ENCODE data around the gene FGF11. TPM values are rescaled to one million over a fixed set of nuclear protein-coding genes. Genes with fewer than 3 reads are reported as not detected.

The FGF11 gene
- total and polyA plus RNA-seq, 9 donors = 0.10 to 5.1 (median 0.61) TPM

DNA sequence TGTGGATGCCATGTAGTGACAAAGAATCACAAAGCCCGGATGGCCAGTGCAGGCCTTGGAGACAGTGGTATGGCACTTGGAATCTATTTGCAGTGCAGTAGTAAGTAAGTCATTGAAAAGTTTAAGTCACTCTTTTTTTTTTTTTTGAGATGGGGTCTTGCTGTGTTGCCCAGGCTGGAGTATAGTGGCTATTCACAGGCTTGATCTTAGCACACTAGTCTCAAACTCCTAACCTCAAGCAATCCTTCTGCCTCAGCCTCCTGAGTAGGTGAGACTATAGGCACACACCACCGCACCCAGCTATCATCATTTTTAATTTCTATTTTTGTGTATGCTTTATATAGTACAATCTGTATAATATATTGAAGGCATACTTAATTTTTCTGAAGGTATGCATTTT, 40.7 kb upstream of the FGF11 start:
- Histone ChIP-seq H3K36me3 (no peaks in the 10 kb centered on the region), H3K27me3 (no peaks in the 10 kb centered on the region), H3K27ac (no peak overlapping the region), H3K4me1 (ENCODE audit: insufficient read depth) (no peaks in the 10 kb centered on the region), H3K9me3 (no peaks in the 10 kb centered on the region), H3K4me3 (no peak overlapping the region)
- TF ChIP-seq POLR2A (IDR thresholded peaks at IDR 0.05) (no peak), EP300 (IDR thresholded peaks at IDR 0.05) (no peak)
- TF ChIP-seq, protein P1, sequence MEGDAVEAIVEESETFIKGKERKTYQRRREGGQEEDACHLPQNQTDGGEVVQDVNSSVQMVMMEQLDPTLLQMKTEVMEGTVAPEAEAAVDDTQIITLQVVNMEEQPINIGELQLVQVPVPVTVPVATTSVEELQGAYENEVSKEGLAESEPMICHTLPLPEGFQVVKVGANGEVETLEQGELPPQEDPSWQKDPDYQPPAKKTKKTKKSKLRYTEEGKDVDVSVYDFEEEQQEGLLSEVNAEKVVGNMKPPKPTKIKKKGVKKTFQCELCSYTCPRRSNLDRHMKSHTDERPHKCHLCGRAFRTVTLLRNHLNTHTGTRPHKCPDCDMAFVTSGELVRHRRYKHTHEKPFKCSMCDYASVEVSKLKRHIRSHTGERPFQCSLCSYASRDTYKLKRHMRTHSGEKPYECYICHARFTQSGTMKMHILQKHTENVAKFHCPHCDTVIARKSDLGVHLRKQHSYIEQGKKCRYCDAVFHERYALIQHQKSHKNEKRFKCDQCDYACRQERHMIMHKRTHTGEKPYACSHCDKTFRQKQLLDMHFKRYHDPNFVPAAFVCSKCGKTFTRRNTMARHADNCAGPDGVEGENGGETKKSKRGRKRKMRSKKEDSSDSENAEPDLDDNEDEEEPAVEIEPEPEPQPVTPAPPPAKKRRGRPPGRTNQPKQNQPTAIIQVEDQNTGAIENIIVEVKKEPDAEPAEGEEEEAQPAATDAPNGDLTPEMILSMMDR (IDR thresholded peaks at IDR 0.05) = no peak
- DNase-seq = no peak
- intact Hi-C loops (cut with DNase I) = no loop called here
- 79 to 80% (median 79%) methylated on average over 2 of the region's 2 CpGs for WGBS, 3 donors

DNA sequence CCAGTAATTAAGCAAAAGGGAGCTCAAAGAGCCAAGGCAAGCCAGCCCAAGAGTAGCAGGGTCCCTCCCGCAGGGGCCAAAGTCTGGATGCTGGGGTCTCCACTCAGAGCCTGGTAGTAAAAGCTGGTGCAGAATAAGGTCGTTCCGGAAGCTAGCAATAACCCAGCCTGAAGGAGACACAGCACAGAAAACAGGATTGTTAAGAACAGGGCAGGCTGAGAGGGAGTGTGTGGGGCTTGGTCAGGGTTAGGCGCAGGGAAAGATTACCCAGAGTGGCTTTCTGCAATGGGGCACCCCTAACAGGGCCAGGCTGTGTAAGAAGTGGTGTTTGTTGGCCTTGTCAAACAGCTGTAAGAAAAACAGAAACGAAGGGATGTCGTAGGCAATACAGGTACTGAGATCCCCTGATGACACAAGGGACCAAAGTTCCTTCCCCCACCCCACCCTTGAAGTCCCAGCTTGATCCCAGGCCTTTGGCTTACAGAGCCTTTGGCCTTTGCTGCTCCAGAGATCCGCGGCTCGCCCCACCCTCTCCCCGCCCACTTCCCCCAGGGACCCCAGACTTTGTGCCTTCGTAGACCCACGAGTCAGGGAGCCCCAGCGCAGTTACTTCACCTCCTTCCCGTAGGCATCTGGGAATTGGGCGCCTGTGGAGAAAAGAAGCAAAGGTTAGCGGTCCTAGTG, 36.1 kb upstream of the FGF11 start:
- TF ChIP-seq, protein P1 (IDR thresholded peaks at IDR 0.05) = no peak
- no peak for TF ChIP-seq EP300 (IDR thresholded peaks at IDR 0.05)
- TF ChIP-seq POLR2A (IDR thresholded peaks at IDR 0.05) = no peak
- Histone ChIP-seq H3K4me1 (ENCODE audit: insufficient read depth) (peaks cover 5% of the 10 kb centered on the region), H3K9me3 (no peaks in the 10 kb centered on the region), H3K27ac (peak overlapping the region; percentile 18 to 89), H3K36me3 (no peaks in the 10 kb centered on the region), H3K27me3 (no peaks in the 10 kb centered on the region), H3K4me3 (peak overlapping the region; percentile 50)
- 9 to 11% (median 11%) methylated on average over 15 to 16 of the region's 16 CpGs for WGBS, 3 donors
- intact Hi-C loops (cut with DNase I) = no loop called here
- DNase-seq = peak in 4 of 5 donors; percentile 69 to 78 (median 72)

DNA sequence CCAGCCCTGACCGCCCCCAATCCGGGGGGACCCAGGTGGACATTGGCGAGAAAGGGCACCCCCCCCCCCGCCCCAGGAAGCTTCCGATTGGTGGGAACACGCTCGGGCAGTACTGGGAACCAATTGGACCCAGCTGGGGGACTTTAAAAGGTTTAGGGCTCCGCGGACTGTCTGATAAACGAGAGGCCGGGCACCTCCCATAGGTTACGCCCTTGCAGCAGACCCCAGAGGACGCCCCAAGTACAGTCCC, 35.7 kb upstream of the FGF11 start:
- Histone ChIP-seq H3K27me3 (no peaks in the 10 kb centered on the region), H3K4me3 (peak overlapping the region; percentile 50), H3K27ac (peak overlapping the region; percentile 18 to 89), H3K4me1 (ENCODE audit: insufficient read depth) (peaks cover 5% of the 10 kb centered on the region), H3K36me3 (no peaks in the 10 kb centered on the region), H3K9me3 (no peaks in the 10 kb centered on the region)
- DNase-seq = no peak
- intact Hi-C loops (cut with DNase I) = no loop called here
- WGBS, 3 donors = 0% methylated on average over 12 to 13 of the region's 13 CpGs
- TF ChIP-seq, protein P1 (IDR thresholded peaks at IDR 0.05) = no peak
- TF ChIP-seq EP300 (IDR thresholded peaks at IDR 0.05) (no peak), POLR2A (IDR thresholded peaks at IDR 0.05) (no peak)

DNA sequence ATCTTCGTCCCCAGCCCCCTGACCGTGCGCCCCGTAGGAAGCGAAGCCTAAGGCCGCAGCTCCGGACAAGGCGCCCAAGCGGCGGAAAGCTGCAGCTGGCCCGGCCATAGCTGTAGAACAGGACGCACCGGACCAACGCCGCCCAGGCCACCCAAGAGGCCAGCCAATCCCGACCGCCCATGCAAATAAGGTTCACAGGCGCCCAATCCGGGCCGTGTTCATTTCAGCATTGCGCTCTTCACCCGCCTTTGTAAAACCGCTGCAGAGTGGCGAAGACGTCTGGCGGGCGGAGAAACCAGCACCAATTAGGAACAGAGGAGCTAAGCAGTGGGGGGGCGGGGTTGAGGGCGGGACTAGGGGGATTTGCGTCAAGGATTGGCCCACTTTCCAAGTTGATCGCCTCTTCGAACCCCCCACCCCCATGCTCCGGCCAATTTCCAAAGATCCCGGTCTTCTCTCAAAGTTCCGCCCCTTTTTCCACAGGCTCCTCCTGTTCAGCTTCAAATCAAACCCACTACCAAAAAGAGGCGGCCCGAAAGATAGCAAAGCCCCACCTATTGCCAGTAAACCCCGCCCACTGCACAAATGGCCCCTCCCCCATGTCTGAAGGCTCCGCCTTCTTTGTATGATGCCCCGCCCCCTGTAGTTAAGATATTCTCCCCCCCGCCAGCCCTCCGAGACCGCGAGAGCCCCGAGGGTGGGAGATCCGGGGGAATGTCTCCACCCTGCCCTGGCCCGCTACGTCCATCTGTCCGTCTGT, 35.2 kb upstream of the FGF11 start, which contains the start of gene TMEM256:
Gene TMEM256, minus strand, starts transcription at position 121 of the 760 bp plus-strand sequence. Its CDS starts 13 bp downstream, at position 108.
- intact Hi-C loops (cut with DNase I) = no loop called here
- TF ChIP-seq, protein P1 (IDR thresholded peaks at IDR 0.05) = peak in 2 of 3 donors; percentile 35 to 46
- TF ChIP-seq EP300 (IDR thresholded peaks at IDR 0.05) = peak; percentile 8
- TF ChIP-seq POLR2A (IDR thresholded peaks at IDR 0.05) = peak; percentile 99
- H3K4me1 ChIP-seq (ENCODE audit: insufficient read depth) = peaks cover 5% of the 10 kb centered on the region

More for the DNA sequence above, 35.2 kb upstream of the FGF11 start, which contains the start of gene TMEM256:
- Histone ChIP-seq H3K36me3 (no peaks in the 10 kb centered on the region), H3K4me3 (peak within 1 kb of the TSS; percentile 65), H3K9me3 (no peaks in the 10 kb centered on the region), H3K27me3 (no peaks in the 10 kb centered on the region), H3K27ac (peak within 1 kb of the TSS; percentile 89 to 95)
- peak; percentile 97 to 99 (median 98) for DNase-seq
- WGBS, 3 donors = 0 to 1% (median 0%) methylated on average over 49 of the region's 49 CpGs

Measured in ovary (tissue), 9 donors.